ENCODE measurements around the gene CELA3B.

The CELA3B gene

DNA sequence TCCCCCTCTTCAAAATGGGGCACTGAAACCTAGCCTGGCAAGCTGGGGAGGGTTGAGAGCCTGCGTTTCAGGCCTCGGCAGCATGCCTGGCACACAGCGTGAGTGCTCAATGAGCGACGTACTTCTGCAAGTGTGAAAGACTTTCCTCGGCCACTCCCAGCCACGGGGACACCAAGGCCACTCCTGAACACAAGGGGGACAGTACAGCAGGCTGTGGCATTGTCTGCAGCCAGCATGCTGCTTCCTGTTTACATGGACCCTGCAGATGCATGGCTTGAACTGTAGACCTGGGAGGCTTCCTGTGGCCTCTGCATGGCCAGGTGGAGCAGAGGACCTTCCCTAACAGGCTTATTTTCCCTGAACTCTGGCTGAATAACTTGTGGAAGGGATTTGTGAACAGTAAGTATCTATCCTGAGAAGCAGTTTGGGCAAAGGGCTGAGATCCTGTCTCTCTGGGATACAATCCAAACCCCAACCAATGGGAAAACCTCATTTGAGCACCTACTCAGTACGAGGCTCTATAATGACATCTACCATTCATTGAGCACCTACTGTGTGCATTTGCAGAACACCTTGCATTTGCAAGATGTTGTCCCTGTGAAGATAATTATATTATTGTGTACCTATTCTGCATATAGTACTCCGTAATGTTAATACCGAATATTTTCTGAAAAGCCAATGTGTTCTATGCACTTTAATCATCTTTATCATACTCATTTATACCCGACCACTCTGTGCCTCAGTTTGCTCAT is 29.8 kb upstream of the CELA3B start:
- no peak overlapping the region for H3K4me3 ChIP-seq (replicated peaks; ENCODE audit: low read depth, low read length)
- TF ChIP-seq, protein P1, sequence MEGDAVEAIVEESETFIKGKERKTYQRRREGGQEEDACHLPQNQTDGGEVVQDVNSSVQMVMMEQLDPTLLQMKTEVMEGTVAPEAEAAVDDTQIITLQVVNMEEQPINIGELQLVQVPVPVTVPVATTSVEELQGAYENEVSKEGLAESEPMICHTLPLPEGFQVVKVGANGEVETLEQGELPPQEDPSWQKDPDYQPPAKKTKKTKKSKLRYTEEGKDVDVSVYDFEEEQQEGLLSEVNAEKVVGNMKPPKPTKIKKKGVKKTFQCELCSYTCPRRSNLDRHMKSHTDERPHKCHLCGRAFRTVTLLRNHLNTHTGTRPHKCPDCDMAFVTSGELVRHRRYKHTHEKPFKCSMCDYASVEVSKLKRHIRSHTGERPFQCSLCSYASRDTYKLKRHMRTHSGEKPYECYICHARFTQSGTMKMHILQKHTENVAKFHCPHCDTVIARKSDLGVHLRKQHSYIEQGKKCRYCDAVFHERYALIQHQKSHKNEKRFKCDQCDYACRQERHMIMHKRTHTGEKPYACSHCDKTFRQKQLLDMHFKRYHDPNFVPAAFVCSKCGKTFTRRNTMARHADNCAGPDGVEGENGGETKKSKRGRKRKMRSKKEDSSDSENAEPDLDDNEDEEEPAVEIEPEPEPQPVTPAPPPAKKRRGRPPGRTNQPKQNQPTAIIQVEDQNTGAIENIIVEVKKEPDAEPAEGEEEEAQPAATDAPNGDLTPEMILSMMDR (IDR thresholded peaks at IDR 0.05; ENCODE audit: low read depth, low read length, missing control alignments): no peak
- no peak for DNase-seq (ENCODE audit: extremely low read depth, low read depth)

- no peak for DNase-seq (ENCODE audit: extremely low read depth, low read depth)
- no peak overlapping the region for H3K4me3 ChIP-seq (replicated peaks; ENCODE audit: low read depth, low read length)
- TF ChIP-seq, protein P1 (IDR thresholded peaks at IDR 0.05; ENCODE audit: low read depth, low read length, missing control alignments): no peak
These were observed 26.1 kb upstream of the CELA3B start for GRCh38 chr1:21950734-21951133.

DNA sequence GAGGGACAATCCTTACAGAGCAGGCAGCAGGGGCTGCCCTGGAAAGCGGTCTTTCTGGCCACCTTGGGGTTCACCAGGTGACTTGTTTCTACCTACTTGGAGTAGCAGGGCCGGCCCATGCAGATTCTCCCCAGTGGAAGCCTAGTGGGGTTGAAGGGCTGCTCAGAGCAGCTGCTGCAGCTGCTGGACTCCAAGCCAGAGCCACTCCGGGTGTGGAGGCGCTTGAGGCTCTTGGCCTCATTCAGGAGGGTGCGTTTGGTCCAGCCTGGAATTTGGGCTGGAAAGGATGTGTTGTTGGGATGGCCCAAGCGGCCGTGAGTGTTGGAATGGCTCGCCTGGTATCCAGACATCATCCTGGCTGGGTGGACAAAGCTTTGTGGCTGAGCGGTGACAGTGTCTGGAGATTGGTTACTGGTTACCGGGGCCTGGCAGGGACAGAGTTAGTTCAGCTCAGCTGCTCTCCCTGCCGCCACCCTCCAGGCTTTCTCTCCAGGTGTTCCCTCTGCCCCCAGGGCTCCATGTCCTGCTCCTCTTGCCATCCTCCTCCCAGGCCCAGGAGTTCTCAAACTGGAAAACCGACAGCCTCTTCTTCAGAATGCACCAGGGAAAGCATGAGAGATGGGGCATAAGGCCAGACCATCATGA is 25.5 kb upstream of the CELA3B start:
- TF ChIP-seq, protein P1 (IDR thresholded peaks at IDR 0.05; ENCODE audit: low read depth, low read length, missing control alignments): no peak
- no peak overlapping the region for H3K4me3 ChIP-seq (replicated peaks; ENCODE audit: low read depth, low read length)
- DNase-seq (ENCODE audit: extremely low read depth, low read depth): no peak

DNA sequence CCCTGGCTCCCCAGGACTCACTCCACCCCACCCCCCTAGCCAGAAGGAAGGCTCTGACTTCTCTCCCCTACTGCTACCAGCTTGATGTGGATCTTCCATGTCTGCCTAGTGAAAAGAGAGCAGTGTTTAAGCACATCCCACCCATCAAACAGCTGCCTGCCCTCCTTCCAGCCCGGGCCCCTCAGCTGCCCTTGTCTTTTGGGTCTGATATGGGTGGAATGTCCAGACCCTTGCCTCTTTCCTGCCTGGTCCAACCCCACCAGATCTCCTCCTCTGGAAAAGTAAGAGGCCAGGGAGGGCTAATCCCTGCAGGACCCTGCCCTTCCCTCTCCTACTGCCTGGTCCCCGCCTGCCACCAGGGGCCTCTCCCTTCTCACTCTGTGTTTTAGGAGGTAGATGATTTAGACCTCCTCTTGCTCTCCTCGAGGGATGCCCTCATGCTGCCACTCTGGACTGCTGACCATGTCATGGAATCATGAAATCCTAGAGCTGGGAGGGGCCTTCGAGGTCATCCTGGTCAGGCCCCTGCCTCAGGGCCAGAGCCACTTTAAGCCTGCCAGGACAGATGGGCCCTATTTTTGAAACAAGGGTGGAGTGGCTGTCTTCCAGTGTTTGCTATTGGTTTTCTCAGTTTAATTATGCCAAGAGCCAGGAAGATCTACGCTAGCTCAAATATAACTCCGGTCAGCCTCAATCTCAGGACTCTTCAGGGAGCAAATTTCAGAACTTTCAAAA is 23.9 kb upstream of the CELA3B start:
- DNase-seq (ENCODE audit: extremely low read depth, low read depth): no peak
- no peak overlapping the region for H3K4me3 ChIP-seq (replicated peaks; ENCODE audit: low read depth, low read length)
- TF ChIP-seq, protein P1 (IDR thresholded peaks at IDR 0.05; ENCODE audit: low read depth, low read length, missing control alignments): no peak

DNA sequence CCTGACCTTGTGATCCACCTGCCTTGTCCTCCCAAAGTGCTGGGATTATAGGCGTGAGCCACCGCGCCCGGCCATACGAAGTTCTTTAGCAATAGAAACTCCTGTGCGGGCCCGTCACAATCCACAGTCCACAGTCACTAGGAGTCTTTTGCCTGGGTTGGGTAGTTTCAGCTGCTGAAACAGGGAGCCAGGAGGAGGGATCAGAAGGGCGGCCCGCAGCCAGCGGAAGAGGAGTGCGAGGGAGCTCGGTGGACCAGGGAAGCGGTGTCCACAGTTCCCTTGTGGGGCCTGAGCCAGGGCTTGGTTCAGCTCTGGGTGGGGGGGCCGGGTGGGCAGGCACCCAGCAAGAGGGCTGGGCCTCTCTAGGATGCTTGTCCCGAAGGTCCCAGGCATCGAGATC is 21.8 kb upstream of the CELA3B start:
- TF ChIP-seq, protein P1 (IDR thresholded peaks at IDR 0.05; ENCODE audit: low read depth, low read length, missing control alignments): no peak
- DNase-seq (ENCODE audit: extremely low read depth, low read depth): no peak
- H3K4me3 ChIP-seq (replicated peaks; ENCODE audit: low read depth, low read length): no peak overlapping the region

DNA sequence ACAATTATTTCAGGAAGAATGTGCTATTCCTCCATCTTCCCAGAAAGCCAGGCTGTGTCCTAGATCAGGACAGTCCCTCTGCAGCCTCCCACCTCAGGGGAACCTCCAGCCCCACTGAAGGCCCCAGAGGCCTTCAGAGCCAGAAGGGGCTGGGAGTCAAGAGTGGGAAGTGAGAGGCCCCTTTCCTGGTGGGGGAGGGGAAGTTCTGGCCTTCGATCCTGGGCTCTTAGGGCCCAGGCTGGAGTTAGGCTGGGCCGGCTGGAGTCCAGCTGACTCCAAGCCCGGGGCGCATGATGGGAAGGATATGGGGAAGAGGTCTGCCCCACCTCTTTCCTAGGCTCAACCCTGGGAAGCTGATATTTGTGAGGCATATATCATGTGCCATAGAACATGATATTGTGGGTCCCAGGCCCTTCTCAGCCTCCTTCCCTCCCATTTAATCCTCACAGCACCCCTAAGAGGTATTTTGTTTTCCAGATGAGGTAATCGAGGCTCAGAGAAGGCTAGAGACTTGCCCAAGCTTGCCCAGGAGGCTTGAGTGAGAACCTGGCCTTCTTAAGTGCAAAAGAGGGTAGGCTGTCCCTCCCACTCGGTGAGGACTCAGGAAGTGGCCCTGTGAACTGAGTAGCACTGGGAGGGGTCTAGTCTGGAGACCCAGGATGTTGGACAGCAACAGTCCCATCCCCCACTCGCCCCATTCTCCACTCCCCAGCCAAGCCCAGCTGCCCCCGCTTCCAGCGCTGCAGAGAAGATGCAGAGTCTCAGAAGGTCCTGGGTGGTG is 21.1 kb upstream of the CELA3B start:
- no peak overlapping the region for H3K4me3 ChIP-seq (replicated peaks; ENCODE audit: low read depth, low read length)
- TF ChIP-seq, protein P1 (IDR thresholded peaks at IDR 0.05; ENCODE audit: low read depth, low read length, missing control alignments): no peak
- no peak for DNase-seq (ENCODE audit: extremely low read depth, low read depth)
